Bronchial epithelial cell (primary cell): ENCODE measurements around the gene XBP1. TPM values are rescaled to one million over a fixed set of nuclear protein-coding genes. Genes with fewer than 3 reads are reported as not detected.

Experiments
- DNase-seq: peaks from one replicate; pipeline ENCODE4 v3.0.0-alpha.2; 2010; ENCODE audit warnings: low read depth
- FAIRE-seq: peaks from 2 replicates; lab custom pipeline; 2011; peaks lifted over from hg19 to GRCh38; lab: Jason Lieb, UNC
- H3K27me3 ChIP-seq: 2 replicates; pipeline ENCODE4 v1.5.1; 2011; ENCODE audit warnings: low read length; ENCODE audit not compliant: control insufficient read depth, insufficient read depth
- H3K36me3 ChIP-seq: 2 replicates; pipeline ENCODE4 v1.5.1; 2011; ENCODE audit warnings: low read length; ENCODE audit not compliant: control insufficient read depth, insufficient read depth
- H3K4me3 ChIP-seq: 2 replicates; pipeline ENCODE4 v1.5.1; 2011; ENCODE audit warnings: mild to moderate bottlenecking, low read depth, low read length, control low read depth
- total RNA-seq: library from RNA; depleted of rRNA; stranded (reverse); fragments of >200 nt; gene quantifications from 2 replicates; pipeline ENCODE4 v1.2.1, GENCODE V29; 2014
- TF ChIP-seq, protein P1 (sequence below): IDR thresholded peaks from 2 replicates; pipeline ENCODE4 v1.5.1; 2011; ENCODE audit warnings: mild to moderate bottlenecking, moderate library complexity, low read length, control low read depth, inconsistent platforms; ENCODE audit not compliant: insufficient read depth, severe bottlenecking

XBP1 gene
- total RNA-seq, 1 donor from 2014 or later = 225 TPM

DNA sequence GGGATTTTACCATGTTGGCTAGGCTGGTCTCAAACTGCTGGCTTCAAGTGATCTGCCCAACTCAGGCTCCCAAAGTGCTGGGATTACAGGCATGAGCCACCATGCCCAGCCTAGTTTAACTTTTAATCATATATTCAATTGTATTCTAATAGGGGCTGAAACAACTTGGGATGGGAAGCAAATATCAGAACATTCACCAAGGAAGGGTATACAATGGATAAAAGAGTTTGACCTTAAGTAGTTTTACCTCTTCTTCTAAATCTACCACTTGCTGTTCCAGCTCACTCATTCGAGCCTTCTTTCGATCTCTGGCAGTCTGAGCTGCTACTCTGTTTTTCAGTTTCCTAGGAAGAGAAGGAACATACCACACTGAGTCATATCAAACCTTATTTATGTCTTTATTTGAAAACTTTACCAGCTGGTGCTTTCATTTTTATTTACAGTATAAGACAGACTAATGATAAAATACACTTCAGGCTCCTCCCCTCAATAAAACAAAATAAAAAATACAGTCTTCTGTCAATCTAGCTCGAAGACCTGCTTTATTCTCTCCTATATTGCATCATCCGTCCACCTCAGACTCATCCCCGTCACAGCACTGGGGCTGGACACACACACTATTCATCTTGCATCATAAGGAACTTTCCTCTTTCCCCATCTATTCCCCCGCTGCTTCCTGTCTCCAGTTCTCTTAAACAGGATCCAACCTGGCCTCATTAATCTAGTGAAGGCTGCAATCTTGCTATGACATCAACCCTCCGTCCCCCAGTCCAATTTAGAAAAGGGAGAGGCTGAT lies 1.4 kb downstream of the XBP1 start:
- Histone ChIP-seq H3K27me3 (no peaks in the 10 kb centered on the region), H3K4me3 (peak overlapping the region; percentile 84), H3K36me3 (peaks cover 28% of the 10 kb centered on the region)
- FAIRE-seq (peak; percentile 83), DNase-seq (peak; percentile 91)
- TF ChIP-seq, protein P1, sequence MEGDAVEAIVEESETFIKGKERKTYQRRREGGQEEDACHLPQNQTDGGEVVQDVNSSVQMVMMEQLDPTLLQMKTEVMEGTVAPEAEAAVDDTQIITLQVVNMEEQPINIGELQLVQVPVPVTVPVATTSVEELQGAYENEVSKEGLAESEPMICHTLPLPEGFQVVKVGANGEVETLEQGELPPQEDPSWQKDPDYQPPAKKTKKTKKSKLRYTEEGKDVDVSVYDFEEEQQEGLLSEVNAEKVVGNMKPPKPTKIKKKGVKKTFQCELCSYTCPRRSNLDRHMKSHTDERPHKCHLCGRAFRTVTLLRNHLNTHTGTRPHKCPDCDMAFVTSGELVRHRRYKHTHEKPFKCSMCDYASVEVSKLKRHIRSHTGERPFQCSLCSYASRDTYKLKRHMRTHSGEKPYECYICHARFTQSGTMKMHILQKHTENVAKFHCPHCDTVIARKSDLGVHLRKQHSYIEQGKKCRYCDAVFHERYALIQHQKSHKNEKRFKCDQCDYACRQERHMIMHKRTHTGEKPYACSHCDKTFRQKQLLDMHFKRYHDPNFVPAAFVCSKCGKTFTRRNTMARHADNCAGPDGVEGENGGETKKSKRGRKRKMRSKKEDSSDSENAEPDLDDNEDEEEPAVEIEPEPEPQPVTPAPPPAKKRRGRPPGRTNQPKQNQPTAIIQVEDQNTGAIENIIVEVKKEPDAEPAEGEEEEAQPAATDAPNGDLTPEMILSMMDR = no peak

DNA sequence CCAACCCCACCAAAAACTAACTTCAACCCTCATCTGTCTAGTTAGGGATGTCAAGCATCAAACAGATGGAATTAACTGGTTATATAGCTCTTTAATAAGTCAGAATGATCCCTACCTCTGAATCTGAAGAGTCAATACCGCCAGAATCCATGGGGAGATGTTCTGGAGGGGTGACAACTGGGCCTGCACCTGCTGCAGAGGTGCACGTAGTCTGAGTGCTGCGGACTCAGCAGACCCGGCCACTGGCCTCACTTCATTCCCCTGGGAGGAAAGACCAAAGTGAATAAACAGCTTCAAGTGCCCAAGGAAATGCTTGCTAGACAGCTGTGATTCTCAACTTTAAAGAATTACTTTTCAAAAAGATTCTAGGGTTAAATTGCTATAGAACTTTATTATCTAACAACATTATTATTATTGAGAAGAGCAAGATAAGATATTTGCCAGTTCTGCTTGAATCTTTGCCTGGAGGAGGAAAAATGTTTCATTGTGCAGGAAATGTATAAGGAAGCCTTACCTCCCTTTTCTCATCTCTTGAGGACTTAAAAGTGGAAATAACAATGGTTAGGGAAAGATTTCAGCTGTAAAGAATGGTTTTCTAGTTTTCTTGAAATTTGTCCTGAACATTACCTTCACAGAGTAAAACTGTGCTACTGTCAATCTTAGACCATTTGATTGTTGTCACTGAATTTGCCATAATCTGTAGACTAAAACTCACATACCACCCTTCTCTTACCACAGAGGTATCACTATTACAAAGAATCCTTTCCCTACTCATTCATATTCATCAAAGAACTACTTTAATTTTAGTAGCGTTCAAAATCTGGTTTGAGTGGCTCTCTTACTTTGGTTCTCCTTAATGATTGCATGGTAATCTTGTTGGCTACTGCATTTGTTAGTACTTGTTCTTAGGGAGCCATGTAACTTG lies 4.2 kb downstream of the XBP1 start:
- no peak for FAIRE-seq

DNA sequence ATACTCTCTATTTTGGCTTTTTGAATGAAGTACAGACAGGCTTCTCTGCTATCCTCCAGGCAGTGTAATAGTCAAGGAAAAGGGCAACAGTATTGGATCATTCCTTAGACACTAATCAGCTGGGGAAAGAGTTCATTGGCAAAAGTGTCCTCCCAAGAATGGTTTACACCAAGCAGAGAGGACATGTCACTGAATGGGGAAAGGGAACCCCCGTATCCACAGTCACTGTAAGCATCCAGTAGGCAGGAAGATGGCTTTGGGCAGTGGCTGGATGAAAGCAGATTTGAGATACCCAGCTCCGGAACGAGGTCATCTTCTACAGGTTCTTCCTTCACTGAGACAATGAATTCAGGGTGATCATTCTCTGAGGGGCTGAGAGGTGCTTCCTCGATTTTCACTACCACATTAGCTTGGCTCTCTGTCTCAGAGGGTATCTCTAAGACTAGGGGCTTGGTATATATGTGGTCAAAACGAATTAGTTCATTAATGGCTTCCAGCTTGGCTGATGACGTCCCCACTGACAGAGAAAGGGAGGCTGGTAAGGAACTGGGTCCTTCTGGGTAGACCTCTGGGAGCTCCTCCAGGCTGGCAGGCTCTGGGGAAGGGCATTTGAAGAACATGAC lies 5.2 kb downstream of the XBP1 start:
- H3K27me3 ChIP-seq = no peaks in the 10 kb centered on the region
- no peak overlapping the region for H3K4me3 ChIP-seq
- peaks cover 28% of the 10 kb centered on the region for H3K36me3 ChIP-seq
- FAIRE-seq = no peak
- TF ChIP-seq, protein P1 = no peak
- no peak for DNase-seq

More for the DNA sequence above, 4.2 kb downstream of the XBP1 start:
- H3K27me3 ChIP-seq = no peaks in the 10 kb centered on the region
- no peak overlapping the region for H3K4me3 ChIP-seq
- H3K36me3 ChIP-seq = peaks cover 28% of the 10 kb centered on the region
- no peak for DNase-seq
- TF ChIP-seq, protein P1 = no peak

DNA sequence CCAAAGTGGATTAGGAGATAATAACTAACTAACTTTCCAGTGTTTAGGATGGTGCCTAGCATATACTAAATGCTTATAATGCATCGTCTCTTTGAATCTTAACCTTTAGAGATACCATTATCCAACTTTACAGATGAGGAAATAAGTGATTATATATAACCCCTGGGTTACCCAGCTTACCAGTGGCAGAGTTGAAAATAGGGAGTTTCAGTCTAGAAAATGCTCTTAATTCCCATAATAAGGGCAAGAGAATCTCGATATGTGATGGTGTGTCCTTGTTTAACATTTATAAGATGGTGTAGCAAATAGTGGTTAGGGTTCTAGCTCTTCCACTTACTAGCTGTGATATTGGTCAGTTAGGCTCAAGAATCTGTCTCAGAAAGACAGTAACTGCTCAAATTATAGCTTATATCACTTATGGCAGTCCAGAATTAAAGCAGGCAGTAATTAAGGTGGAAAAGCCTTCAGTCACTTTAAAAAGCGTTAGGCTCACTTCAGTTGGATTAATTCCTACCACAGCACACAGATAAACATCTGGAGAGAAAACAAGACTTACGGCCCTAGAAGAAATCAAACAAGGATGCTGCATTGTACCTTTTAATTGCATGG lies 6.3 kb downstream of the XBP1 start:
- TF ChIP-seq, protein P1 = no peak
- peaks cover 28% of the 10 kb centered on the region for H3K36me3 ChIP-seq
- H3K4me3 ChIP-seq = no peak overlapping the region
- FAIRE-seq (no peak), DNase-seq (no peak)
- H3K27me3 ChIP-seq = no peaks in the 10 kb centered on the region
